K562 (cell line): ENCODE results near the gene LBHD1. TPM values are rescaled to one million over a fixed set of nuclear protein-coding genes. Genes with fewer than 3 reads are reported as not detected.

Source experiments
- CC2D1A ChIP-seq: fragments of 450-650 bp; IDR thresholded peaks from 2 replicates; pipeline ENCODE4 v1.6.1; 2017; ENCODE audit warnings: mild to moderate bottlenecking
- ETV5 ChIP-seq: sonication (generic); formaldehyde crosslinking; IDR thresholded peaks from 2 replicates; pipeline ENCODE4 v1.4.0; 2020; ENCODE audit warnings: low read depth, mild to moderate bottlenecking, missing genetic modification reagents
- GABPB1 ChIP-seq: sonication (generic); formaldehyde crosslinking; IDR thresholded peaks from 2 replicates; pipeline ENCODE4 v1.8.0; 2022; ENCODE audit warnings: mild to moderate bottlenecking, missing genetic modification reagents
- HMG20B ChIP-seq: fragments of 250-450 bp; sonication (Bioruptor Pico); IDR thresholded peaks from 2 replicates; pipeline ENCODE4 v1.5.0; 2021; ENCODE audit warnings: mild to moderate bottlenecking
- MEF2A ChIP-seq: IDR thresholded peaks from 2 replicates; pipeline ENCODE4 v1.6.1; 2011; ENCODE audit warnings: low read depth, mild to moderate bottlenecking, low read length, moderate library complexity; ENCODE audit not compliant: control insufficient read depth
- NCOA6 ChIP-seq: fragments of 450-650 bp; IDR thresholded peaks from 2 replicates; pipeline ENCODE4 v1.6.1; 2017; ENCODE audit warnings: mild to moderate bottlenecking
- POLR2H ChIP-seq: IDR thresholded peaks from 2 replicates; pipeline ENCODE4 v1.6.1; 2016; ENCODE audit warnings: missing genetic modification characterization, low read depth, mild to moderate bottlenecking, control low read depth, missing compliant biosample characterization, moderate library complexity
- RBM17 ChIP-seq: fragments of 200-400 bp; formaldehyde crosslinking; IDR thresholded peaks from 2 replicates; pipeline ENCODE4 v1.6.1; 2017; ENCODE audit warnings: low read depth, mild to moderate bottlenecking, low read length, borderline replicate concordance
- RBM25 ChIP-seq: fragments of 200-400 bp; formaldehyde crosslinking; IDR thresholded peaks from 2 replicates; pipeline ENCODE4 v1.6.1; 2018; ENCODE audit warnings: low read length, low read depth, moderate library complexity; ENCODE audit not compliant: severe bottlenecking
- TAF9B ChIP-seq: fragments of 450-650 bp; IDR thresholded peaks from 2 replicates; pipeline ENCODE4 v1.6.1; 2018; ENCODE audit warnings: mild to moderate bottlenecking; ENCODE audit not compliant: partially characterized antibody
- TBP ChIP-seq: optimal IDR thresholded peaks from 2 replicates; pipeline ENCODE3; 2011; ENCODE audit warnings: low read depth, low read length, improper control_type of control experiment
- ZNF316 ChIP-seq: fragments of 450-650 bp; IDR thresholded peaks from 2 replicates; pipeline ENCODE4 v1.6.1; 2016
- polyA plus RNA-seq, 8 experiments: library from polyadenylated mRNA; depleted of rRNA in 4 of 8; stranded (reverse) in 5 of 8; unstranded in 3 of 8; fragments of >200 nt; fragmentation: Nextera tagmentation in 2 of 8; fragmentation: Illumina TruSeq in 1 of 8; extraction: Ambion mirVana in 2 of 8; extraction: Trizol in 1 of 8; gene quantifications; 2 replicates each; pipeline versions ENCODE4 v1.2.1 to v1.2.3, GENCODE V29; 2011 to 2014; ENCODE audit warnings: inconsistent platforms in 1 of 8, missing spikeins in 1 of 8
- total RNA-seq, 7 experiments: library from RNA; depleted of rRNA in 6 of 7; stranded (reverse); fragments of >200 nt in 6 of 7; fragmentation: Illumina TruSeq in 2 of 7; extraction: Trizol in 2 of 7; gene quantifications; 2 replicates each; pipeline versions ENCODE4 v1.2.1 to v1.2.3, GENCODE V29; 2011 to 2021; ENCODE audit warnings: low replicate concordance in 1 of 7
- TF ChIP-seq, protein P1 (sequence below), 2 experiments: fragments of 450-650 bp in 1 of 2; sonication (generic) in 1 of 2; formaldehyde crosslinking in 1 of 2; IDR thresholded peaks; 2 replicates each; pipeline versions ENCODE4 v1.7.1 to v1.9.0; 2016 to 2022; ENCODE audit warnings: inconsistent platforms in 1 of 2, mild to moderate bottlenecking in 1 of 2, missing genetic modification reagents in 1 of 2
- TF ChIP-seq, protein P2 (sequence below), 2 experiments: fragments of 450-650 bp; IDR thresholded peaks; 2 replicates each; pipeline ENCODE4 v1.6.1; 2018; ENCODE audit warnings: mild to moderate bottlenecking in 2 of 2, low read depth in 1 of 2; ENCODE audit not compliant: partially characterized antibody in 2 of 2

The LBHD1 gene
- total and polyA plus RNA-seq, 9 of the 15 experiments (the other 6 are each of a cell fraction or from before 2014, with no cell fraction given): 2.6 to 28.0 (median 12.5) TPM

DNA sequence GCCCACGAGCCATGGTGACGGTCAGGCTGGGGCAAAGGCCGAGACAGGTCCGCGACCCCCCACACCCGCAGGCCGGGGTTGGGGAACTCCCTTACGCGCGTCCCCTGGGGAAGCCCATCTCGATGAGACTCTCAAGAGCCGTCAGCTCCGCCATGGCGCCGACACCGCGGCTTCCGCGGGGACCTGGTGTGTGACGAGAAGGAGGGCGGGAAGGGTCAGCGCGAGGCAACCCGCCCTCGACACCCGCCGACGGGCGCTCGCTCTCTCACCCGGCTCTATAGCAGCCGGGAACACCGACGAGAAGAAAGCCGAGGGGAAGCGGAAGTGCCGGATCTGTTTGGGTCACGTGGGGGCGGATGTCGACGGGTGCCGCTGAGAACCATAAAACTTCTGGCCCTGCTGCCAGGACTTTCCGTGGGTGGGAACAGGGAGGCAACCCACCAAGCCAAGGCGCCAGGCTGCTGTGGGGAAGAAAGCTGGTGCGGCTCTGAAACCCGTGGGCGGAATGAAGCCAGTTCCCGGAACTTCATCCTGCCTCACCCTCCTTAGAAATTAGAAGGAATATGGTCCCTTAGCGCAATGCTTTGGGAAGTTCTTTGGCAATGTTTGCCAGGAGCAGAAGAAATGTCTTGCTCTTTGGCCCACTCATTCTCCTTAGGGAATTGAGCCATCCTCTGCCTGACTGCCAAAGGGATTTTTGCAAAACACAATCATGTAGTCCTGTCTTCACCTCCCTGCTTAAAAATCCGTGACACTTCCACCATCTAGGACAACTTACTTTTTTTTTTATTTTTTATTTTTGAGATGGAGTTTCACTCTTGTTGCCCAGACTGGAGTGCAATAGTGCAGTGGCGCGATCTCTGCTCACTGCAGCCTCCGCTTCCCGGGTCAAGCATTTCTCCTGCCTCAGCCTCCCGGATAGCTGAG, 7.0 kb upstream of the LBHD1 start, which contains the start of gene UBXN1 (continued):
- TF ChIP-seq, protein P1, sequence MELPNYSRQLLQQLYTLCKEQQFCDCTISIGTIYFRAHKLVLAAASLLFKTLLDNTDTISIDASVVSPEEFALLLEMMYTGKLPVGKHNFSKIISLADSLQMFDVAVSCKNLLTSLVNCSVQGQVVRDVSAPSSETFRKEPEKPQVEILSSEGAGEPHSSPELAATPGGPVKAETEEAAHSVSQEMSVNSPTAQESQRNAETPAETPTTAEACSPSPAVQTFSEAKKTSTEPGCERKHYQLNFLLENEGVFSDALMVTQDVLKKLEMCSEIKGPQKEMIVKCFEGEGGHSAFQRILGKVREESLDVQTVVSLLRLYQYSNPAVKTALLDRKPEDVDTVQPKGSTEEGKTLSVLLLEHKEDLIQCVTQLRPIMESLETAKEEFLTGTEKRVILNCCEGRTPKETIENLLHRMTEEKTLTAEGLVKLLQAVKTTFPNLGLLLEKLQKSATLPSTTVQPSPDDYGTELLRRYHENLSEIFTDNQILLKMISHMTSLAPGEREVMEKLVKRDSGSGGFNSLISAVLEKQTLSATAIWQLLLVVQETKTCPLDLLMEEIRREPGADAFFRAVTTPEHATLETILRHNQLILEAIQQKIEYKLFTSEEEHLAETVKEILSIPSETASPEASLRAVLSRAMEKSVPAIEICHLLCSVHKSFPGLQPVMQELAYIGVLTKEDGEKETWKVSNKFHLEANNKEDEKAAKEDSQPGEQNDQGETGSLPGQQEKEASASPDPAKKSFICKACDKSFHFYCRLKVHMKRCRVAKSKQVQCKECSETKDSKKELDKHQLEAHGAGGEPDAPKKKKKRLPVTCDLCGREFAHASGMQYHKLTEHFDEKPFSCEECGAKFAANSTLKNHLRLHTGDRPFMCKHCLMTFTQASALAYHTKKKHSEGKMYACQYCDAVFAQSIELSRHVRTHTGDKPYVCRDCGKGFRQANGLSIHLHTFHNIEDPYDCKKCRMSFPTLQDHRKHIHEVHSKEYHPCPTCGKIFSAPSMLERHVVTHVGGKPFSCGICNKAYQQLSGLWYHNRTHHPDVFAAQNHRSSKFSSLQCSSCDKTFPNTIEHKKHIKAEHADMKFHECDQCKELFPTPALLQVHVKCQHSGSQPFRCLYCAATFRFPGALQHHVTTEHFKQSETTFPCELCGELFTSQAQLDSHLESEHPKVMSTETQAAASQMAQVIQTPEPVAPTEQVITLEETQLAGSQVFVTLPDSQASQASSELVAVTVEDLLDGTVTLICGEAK (IDR thresholded peaks at IDR 0.05): peak; percentile 92
- TF ChIP-seq, protein P1 (CRISPR knock-in tag; IDR thresholded peaks at IDR 0.05): no peak
- no peak for TF ChIP-seq RBM17
- peak; percentile 89 for TF ChIP-seq GABPB1 (CRISPR knock-in tag)
- peak; percentile 74 for TF ChIP-seq TBP
- peak; percentile 58 for TF ChIP-seq TAF9B
- 0 out of 2 replicates have a peak, but pooled peaks have one; percentile 16 for TF ChIP-seq HMG20B (CRISPR knock-in tag)
- TF ChIP-seq CC2D1A: no peak
- no peak for TF ChIP-seq RBM25
- TF ChIP-seq MEF2A: no peak
- TF ChIP-seq, protein P2, sequence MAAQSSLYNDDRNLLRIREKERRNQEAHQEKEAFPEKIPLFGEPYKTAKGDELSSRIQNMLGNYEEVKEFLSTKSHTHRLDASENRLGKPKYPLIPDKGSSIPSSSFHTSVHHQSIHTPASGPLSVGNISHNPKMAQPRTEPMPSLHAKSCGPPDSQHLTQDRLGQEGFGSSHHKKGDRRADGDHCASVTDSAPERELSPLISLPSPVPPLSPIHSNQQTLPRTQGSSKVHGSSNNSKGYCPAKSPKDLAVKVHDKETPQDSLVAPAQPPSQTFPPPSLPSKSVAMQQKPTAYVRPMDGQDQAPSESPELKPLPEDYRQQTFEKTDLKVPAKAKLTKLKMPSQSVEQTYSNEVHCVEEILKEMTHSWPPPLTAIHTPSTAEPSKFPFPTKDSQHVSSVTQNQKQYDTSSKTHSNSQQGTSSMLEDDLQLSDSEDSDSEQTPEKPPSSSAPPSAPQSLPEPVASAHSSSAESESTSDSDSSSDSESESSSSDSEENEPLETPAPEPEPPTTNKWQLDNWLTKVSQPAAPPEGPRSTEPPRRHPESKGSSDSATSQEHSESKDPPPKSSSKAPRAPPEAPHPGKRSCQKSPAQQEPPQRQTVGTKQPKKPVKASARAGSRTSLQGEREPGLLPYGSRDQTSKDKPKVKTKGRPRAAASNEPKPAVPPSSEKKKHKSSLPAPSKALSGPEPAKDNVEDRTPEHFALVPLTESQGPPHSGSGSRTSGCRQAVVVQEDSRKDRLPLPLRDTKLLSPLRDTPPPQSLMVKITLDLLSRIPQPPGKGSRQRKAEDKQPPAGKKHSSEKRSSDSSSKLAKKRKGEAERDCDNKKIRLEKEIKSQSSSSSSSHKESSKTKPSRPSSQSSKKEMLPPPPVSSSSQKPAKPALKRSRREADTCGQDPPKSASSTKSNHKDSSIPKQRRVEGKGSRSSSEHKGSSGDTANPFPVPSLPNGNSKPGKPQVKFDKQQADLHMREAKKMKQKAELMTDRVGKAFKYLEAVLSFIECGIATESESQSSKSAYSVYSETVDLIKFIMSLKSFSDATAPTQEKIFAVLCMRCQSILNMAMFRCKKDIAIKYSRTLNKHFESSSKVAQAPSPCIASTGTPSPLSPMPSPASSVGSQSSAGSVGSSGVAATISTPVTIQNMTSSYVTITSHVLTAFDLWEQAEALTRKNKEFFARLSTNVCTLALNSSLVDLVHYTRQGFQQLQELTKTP (IDR thresholded peaks at IDR 0.05; ENCODE audit: low read depth in 1 of 2, partially characterized antibody in 2 of 2): peak; percentile 38 to 58
- peak; percentile 34; the same call in 1 of the 2 replicates for TF ChIP-seq POLR2H (tag)
- TF ChIP-seq ZNF316: no peak
- peak; percentile 85; the same call in 1 of the 2 replicates for TF ChIP-seq ETV5 (CRISPR knock-in tag)
- no peak for TF ChIP-seq NCOA6
